Stimulated activated CD4-positive, alpha-beta T cell treated with anti-CD3 and anti-CD28 coated beads, Interleukin-2, amount 100 ng/mL, for 4 hours (primary cell): Measurements from ENCODE around the gene TIFAB.
A peak's percentile ranks its signal among the peaks of the same experiment; 100 is the strongest.

Source experiments
- DNase-seq: peaks from one replicate; pipeline ENCODE4 v3.0.0-alpha.2; 2020; ENCODE audit warnings: low read depth

Gene TIFAB

GRCh38 chr5:135442431-135443160 is 9.6 kb downstream of the TIFAB start:
- DNase-seq = no peak

- DNase-seq = no peak
Observed at GRCh38 chr5:135441919-135442318, 10.2 kb downstream of the TIFAB start.

GRCh38 chr5:135441350-135441831 is 10.8 kb downstream of the TIFAB start:
- DNase-seq = no peak

GRCh38 chr5:135440916-135441315 is 11.2 kb downstream of the TIFAB start:
- no peak for DNase-seq

- DNase-seq = no peak
Observed at GRCh38 chr5:135439231-135440205, 12.6 kb downstream of the TIFAB start.

GRCh38 chr5:135438636-135439221 is 13.4 kb downstream of the TIFAB start:
- DNase-seq = no peak

- no peak for DNase-seq
Observed at GRCh38 chr5:135437796-135438560, 14.2 kb downstream of the TIFAB start.

- DNase-seq = no peak
Observed at GRCh38 chr5:135437422-135437795, 14.7 kb downstream of the TIFAB start.

- DNase-seq = no peak
Observed at GRCh38 chr5:135436951-135437418, 15.2 kb downstream of the TIFAB start.

- no peak for DNase-seq
Observed at GRCh38 chr5:135435467-135436330, 16.5 kb downstream of the TIFAB start.

GRCh38 chr5:135434591-135435466 is 17.3 kb downstream of the TIFAB start:
- no peak for DNase-seq

- no peak for DNase-seq
Observed at GRCh38 chr5:135433681-135434426, 18.3 kb downstream of the TIFAB start.

GRCh38 chr5:135432113-135432512 is 20.0 kb downstream of the TIFAB start:
- no peak for DNase-seq

- DNase-seq = no peak
Observed at GRCh38 chr5:135430135-135430437, 22.1 kb downstream of the TIFAB start.

GRCh38 chr5:135429301-135430134 is 22.6 kb downstream of the TIFAB start:
- DNase-seq = no peak

- no peak for DNase-seq
Observed at GRCh38 chr5:135428586-135428985, 23.6 kb downstream of the TIFAB start.

- peak; percentile 11 for DNase-seq
Observed at GRCh38 chr5:135426102-135427082, 25.8 kb downstream of the TIFAB start.
